ENCODE data around the gene PCDHA1.

GRCh38 chr5:140833993-140834392 lies 48.1 kb downstream of the PCDHA1 start, which contains the start of gene PCDHA7:
- no peak for TF ChIP-seq POLR2A (IDR thresholded peaks at IDR 0.05)
- no peak for TF ChIP-seq POLR2AphosphoS5 (IDR thresholded peaks at IDR 0.05)
- TF ChIP-seq, protein P1, sequence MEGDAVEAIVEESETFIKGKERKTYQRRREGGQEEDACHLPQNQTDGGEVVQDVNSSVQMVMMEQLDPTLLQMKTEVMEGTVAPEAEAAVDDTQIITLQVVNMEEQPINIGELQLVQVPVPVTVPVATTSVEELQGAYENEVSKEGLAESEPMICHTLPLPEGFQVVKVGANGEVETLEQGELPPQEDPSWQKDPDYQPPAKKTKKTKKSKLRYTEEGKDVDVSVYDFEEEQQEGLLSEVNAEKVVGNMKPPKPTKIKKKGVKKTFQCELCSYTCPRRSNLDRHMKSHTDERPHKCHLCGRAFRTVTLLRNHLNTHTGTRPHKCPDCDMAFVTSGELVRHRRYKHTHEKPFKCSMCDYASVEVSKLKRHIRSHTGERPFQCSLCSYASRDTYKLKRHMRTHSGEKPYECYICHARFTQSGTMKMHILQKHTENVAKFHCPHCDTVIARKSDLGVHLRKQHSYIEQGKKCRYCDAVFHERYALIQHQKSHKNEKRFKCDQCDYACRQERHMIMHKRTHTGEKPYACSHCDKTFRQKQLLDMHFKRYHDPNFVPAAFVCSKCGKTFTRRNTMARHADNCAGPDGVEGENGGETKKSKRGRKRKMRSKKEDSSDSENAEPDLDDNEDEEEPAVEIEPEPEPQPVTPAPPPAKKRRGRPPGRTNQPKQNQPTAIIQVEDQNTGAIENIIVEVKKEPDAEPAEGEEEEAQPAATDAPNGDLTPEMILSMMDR (IDR thresholded peaks at IDR 0.05) = no peak
